ENCODE data around the gene FN1. TPM values are rescaled to one million over a fixed set of nuclear protein-coding genes. Genes with fewer than 3 reads are reported as not detected.

FN1 gene
- total and polyA plus RNA-seq, 12 donors = 67.8 to 888 (median 136) TPM

DNA sequence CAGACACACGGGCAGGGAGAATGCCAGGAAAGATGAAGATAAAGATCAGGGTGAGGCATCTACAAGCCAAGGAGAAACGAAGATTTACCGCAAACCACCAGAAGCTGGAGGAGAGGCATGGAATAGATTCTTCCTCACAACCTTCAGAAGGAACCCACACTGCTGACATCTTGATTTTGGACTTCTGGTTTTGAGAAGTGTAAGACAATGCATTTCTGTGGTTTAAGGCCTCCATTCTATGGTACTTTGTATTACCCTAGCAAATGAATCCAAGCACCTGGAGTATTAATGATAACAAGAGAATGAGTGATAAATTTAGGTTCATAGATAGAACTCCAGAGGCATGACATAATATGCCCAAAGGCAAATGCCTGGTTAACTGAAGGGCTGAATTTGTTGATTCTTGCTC, 11.8 kb upstream of the FN1 start:
- DNase-seq (no peak), ATAC-seq (no peak)
- WGBS, 2 donors = 83% methylated on average over 3 of the region's 3 CpGs
- TF ChIP-seq, protein P1, sequence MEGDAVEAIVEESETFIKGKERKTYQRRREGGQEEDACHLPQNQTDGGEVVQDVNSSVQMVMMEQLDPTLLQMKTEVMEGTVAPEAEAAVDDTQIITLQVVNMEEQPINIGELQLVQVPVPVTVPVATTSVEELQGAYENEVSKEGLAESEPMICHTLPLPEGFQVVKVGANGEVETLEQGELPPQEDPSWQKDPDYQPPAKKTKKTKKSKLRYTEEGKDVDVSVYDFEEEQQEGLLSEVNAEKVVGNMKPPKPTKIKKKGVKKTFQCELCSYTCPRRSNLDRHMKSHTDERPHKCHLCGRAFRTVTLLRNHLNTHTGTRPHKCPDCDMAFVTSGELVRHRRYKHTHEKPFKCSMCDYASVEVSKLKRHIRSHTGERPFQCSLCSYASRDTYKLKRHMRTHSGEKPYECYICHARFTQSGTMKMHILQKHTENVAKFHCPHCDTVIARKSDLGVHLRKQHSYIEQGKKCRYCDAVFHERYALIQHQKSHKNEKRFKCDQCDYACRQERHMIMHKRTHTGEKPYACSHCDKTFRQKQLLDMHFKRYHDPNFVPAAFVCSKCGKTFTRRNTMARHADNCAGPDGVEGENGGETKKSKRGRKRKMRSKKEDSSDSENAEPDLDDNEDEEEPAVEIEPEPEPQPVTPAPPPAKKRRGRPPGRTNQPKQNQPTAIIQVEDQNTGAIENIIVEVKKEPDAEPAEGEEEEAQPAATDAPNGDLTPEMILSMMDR (IDR thresholded peaks at IDR 0.05) = no peak
- H3K4me3 ChIP-seq = no peak overlapping the region
- H3K27me3 ChIP-seq = peaks cover 0 to 5% (median 0%) of the 10 kb centered on the region in 7 donors
- H3K36me3 ChIP-seq = no peaks in the 10 kb centered on the region
- no peaks in the 10 kb centered on the region for H3K4me1 ChIP-seq
- intact Hi-C loops (cut with DNase I) = no loop called here
- H3K27ac ChIP-seq = no peak overlapping the region
- H3K9me3 ChIP-seq = no peaks in the 10 kb centered on the region

DNA sequence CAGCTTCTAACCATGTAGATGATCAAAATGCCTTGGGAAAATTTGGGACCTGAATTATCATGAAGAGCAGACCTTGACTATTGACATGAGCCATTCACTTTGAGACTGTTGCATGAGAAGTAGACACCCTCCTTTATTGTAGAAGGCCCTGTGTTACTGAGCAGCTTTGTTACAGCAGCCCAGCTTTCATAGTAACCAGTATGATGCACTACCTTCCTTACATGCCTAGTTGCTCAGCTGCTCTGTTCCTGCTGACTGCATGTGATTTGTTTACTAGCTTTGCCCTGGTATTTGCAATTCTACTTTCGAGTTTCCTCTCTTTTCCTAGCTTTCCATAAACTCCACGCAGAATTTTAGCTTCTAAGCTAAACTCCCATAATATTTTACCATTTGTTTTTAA, 11.2 kb upstream of the FN1 start:
- no peak overlapping the region for H3K27ac ChIP-seq
- peaks cover 0 to 3% (median 0%) of the 10 kb centered on the region in 9 donors for H3K4me1 ChIP-seq
- TF ChIP-seq, protein P1 (IDR thresholded peaks at IDR 0.05) = no peak
- WGBS, 2 donors = 85 to 90% methylated on average over 2 of the region's 2 CpGs
- DNase-seq (no peak), ATAC-seq (no peak)
- H3K9me3 ChIP-seq = no peaks in the 10 kb centered on the region
- intact Hi-C loops (cut with DNase I) = no loop called here
- no peak overlapping the region for H3K4me3 ChIP-seq
- peaks cover 0 to 5% (median 0%) of the 10 kb centered on the region in 7 donors for H3K27me3 ChIP-seq
- H3K36me3 ChIP-seq = no peaks in the 10 kb centered on the region

DNA sequence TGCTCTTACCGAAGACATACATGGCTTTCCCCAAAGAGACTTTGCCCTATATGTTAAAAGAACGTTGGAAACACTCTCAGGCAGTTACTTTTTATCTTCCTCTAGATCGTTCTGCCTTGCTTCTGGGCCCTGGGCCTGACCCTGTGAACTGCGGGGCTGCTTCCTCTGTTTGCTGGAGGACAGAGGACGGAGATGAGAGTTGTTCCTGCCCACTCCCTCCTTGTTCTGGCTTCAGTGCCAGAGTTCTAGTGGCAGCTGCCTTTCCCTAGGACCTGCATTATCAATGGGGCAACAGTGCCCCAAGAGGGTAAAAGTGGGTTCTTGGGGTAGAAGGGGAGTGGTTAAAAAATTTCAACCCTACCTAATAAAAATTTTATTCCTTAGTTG, 6.5 kb upstream of the FN1 start:
- H3K4me3 ChIP-seq = no peak overlapping the region
- DNase-seq = no peak
- intact Hi-C loops (cut with DNase I) = no loop called here
- 32 to 34% methylated on average over 5 of the region's 5 CpGs for WGBS, 2 donors
- peaks cover 0 to 23% (median 0%) of the 10 kb centered on the region in 7 donors for H3K27me3 ChIP-seq
- H3K36me3 ChIP-seq = no peaks in the 10 kb centered on the region
- no peak overlapping the region for H3K27ac ChIP-seq
- H3K4me1 ChIP-seq = peaks cover 0 to 19% (median 0%) of the 10 kb centered on the region in 9 donors
- no peaks in the 10 kb centered on the region for H3K9me3 ChIP-seq
- ATAC-seq = no peak
- TF ChIP-seq, protein P1 (IDR thresholded peaks at IDR 0.05) = no peak

DNA sequence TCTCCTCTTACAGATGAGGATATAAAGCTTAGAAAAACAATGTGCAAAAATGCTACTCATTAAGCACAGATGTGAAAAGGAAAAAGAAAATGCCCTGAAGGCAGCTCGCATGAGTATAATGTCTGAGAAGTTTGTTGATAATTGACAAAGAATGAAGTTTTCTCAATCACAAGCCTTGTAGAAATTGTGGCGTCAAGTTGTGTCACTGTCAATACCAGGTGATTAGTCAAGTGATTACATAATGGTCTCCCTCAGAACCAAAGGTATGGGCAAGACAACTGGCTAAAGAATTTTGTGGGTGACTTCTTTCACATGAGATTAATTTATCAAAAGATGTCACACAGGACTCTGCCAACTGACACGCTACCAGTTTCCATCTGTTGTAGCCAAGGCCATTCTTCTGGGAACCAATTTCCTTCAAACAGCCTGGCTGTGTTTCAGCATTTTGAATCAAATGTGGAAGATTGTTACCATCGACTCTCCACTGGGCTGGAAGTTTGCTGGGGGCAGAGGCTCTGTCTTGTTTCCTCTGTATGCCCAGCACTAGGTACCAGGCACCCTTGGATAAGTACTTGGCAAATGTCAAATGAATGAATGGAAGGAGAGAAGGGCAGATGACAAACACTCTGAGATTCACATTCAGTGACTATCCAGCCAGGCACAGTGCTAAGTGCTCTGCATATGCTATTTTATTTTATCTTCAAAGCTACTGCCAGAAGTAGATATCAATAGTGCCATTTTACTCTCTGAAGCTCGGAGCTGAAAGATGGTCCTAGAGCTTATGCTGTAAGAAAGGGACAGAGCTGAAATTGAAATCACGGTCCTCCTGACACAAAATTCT, 5.9 kb upstream of the FN1 start:
- DNase-seq (no peak), ATAC-seq (no peak)
- Histone ChIP-seq H3K4me1 (peaks cover 0 to 19% (median 0%) of the 10 kb centered on the region in 9 donors), H3K9me3 (no peaks in the 10 kb centered on the region), H3K4me3 (no peak overlapping the region), H3K36me3 (no peaks in the 10 kb centered on the region), H3K27ac (no peak overlapping the region), H3K27me3 (peaks cover 0 to 29% (median 4%) of the 10 kb centered on the region in 7 donors)
- 66 to 67% methylated on average over 6 of the region's 6 CpGs for WGBS, 2 donors
- intact Hi-C loops (cut with DNase I) = no loop called here
- TF ChIP-seq, protein P1 (IDR thresholded peaks at IDR 0.05) = no peak
